ENCODE measurements around the gene RASEF.

Gene RASEF

DNA sequence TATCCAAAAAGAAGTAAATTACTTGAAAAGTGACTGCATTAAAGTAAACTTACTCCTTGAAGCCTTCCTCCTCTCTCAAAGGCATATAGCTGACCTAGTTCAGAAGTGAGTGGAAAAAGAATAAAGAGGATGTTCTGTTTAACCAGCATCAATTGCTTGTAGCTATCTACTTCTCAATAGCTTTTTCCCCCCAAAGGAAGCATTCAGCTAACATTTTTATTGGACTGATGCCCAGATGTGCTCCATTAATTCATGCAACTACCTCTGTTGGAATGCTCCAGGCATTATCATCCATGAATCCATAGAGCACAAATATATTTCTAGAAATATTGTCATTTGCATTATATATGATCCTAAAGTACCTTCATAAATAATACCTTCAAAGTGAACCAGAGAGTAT is 132.8 kb downstream of the RASEF start:
- no peak overlapping the region for H3K4me3 ChIP-seq (ENCODE audit: control insufficient read depth, low read depth, low read length)
- no peak for DNase-seq (ENCODE audit: low read depth)
- TF ChIP-seq, protein P1, sequence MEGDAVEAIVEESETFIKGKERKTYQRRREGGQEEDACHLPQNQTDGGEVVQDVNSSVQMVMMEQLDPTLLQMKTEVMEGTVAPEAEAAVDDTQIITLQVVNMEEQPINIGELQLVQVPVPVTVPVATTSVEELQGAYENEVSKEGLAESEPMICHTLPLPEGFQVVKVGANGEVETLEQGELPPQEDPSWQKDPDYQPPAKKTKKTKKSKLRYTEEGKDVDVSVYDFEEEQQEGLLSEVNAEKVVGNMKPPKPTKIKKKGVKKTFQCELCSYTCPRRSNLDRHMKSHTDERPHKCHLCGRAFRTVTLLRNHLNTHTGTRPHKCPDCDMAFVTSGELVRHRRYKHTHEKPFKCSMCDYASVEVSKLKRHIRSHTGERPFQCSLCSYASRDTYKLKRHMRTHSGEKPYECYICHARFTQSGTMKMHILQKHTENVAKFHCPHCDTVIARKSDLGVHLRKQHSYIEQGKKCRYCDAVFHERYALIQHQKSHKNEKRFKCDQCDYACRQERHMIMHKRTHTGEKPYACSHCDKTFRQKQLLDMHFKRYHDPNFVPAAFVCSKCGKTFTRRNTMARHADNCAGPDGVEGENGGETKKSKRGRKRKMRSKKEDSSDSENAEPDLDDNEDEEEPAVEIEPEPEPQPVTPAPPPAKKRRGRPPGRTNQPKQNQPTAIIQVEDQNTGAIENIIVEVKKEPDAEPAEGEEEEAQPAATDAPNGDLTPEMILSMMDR (IDR thresholded peaks at IDR 0.05; ENCODE audit: control insufficient read depth, insufficient read depth, low read depth, low read length, missing control alignments), result no peak
